ENCODE measurements around the gene HECTD3. TPM values are rescaled to one million over a fixed set of nuclear protein-coding genes. Genes with fewer than 3 reads are reported as not detected.

The HECTD3 gene
- total and polyA plus RNA-seq, 8 donors = 23.5 to 49.0 (median 31.1) TPM

Other genes starting within 250 kb of the HECTD3 start
- gene RPS8, start 235.8 kb downstream of the HECTD3 start, total RNA-seq = 1,000 to 10,000 TPM in 4 of 6 donors, 100 to 1,000 TPM in 2; 843 to 1,579 (median 1,280) TPM
- gene RPS8, start 235.8 kb downstream of the HECTD3 start, polyA plus RNA-seq = 1,000 to 10,000 TPM; 1,365 to 1,938 TPM
- under 1 TPM; 0.12 to 0.41 (median 0.32) TPM for gene BEST4, start 223.2 kb downstream of the HECTD3 start, total RNA-seq
- under 1 TPM; 0.56 to 0.68 TPM for gene BEST4, start 223.2 kb downstream of the HECTD3 start, polyA plus RNA-seq
- gene PLK3, start 210.9 kb downstream of the HECTD3 start, total RNA-seq = 10 to 100 TPM in 3 of 6 donors, 1 to 10 TPM in 3; 6.1 to 15.9 (median 9.7) TPM
- 10 to 100 TPM; 21.6 to 35.3 TPM for gene PLK3, start 210.9 kb downstream of the HECTD3 start, polyA plus RNA-seq
- 1 to 10 TPM in 1 of 6 donors, under 1 TPM in 5; 0.28 to 1.8 (median 0.38) TPM for gene DYNLT4, start 204.0 kb downstream of the HECTD3 start, total RNA-seq
- gene DYNLT4, start 204.0 kb downstream of the HECTD3 start, polyA plus RNA-seq = 1 to 10 TPM in 1 of 2 donors, under 1 TPM in 1; 0.33 to 1.8 TPM
- 1 to 10 TPM in 5 of 6 donors, under 1 TPM in 1; 0.91 to 4.3 (median 2.3) TPM for gene BTBD19, start 202.8 kb downstream of the HECTD3 start, total RNA-seq
- gene BTBD19, start 202.8 kb downstream of the HECTD3 start, polyA plus RNA-seq = 1 to 10 TPM; 4.7 to 5.7 TPM
- under 1 TPM; 0.16 to 0.90 (median 0.34) TPM for gene PTCH2, start 168.1 kb downstream of the HECTD3 start, total RNA-seq
- 1 to 10 TPM; 1.2 to 1.8 TPM for gene PTCH2, start 168.1 kb downstream of the HECTD3 start, polyA plus RNA-seq
- 10 to 100 TPM in 4 of 6 donors, 1 to 10 TPM in 2; 7.7 to 14.6 (median 12.1) TPM for gene EIF2B3, start 24.7 kb downstream of the HECTD3 start, total RNA-seq
- 1 to 10 TPM; 6.0 to 9.7 TPM for gene EIF2B3, start 24.7 kb downstream of the HECTD3 start, polyA plus RNA-seq
- 10 to 100 TPM; 16.9 to 36.6 (median 25.7) TPM for gene UROD, start 930 bp upstream of the HECTD3 start, total RNA-seq
- 10 to 100 TPM; 52.8 to 71.2 TPM for gene UROD, start 930 bp upstream of the HECTD3 start, polyA plus RNA-seq
- gene ZSWIM5, start 195.3 kb upstream of the HECTD3 start, total RNA-seq = 1 to 10 TPM; 1.9 to 2.7 (median 2.4) TPM
- gene ZSWIM5, start 195.3 kb upstream of the HECTD3 start, polyA plus RNA-seq = 1 to 10 TPM in 1 of 2 donors, under 1 TPM in 1; 0.76 to 2.6 TPM